GM12878 (cell line): ENCODE results near the gene TRIB2. TPM values are rescaled to one million over a fixed set of nuclear protein-coding genes. Genes with fewer than 3 reads are reported as not detected.

Source experiments
- ATAC-seq: fragments of 200-7000 bp; cut with Tn5 transposase; 3 replicates; pipeline ENCODE4 v1.9.1; 2020; ENCODE audit warnings: mild to moderate bottlenecking, moderate library complexity
- BruUV-seq: library from RNA; stranded (reverse); fragments of 400-500 nt; replicated peaks from 2 replicates; lab custom pipeline; 2021; lab: Mats Ljungman, UMichigan
- CTCF ChIA-PET: fragments of 300-600 bp; sonication (Branson Sonifier 250); formaldehyde crosslinking; extraction: SDS; loops from one replicate; lab custom pipeline; 2021; ENCODE audit warnings: inconsistent platforms; lab: Yijun Ruan, JAX
- POLR2A ChIA-PET: fragments of 350-600 bp; formaldehyde crosslinking; extraction: SDS; loops from one replicate; lab custom pipeline; 2021; ENCODE audit warnings: inconsistent platforms; lab: Charles Lee
- RAD21 ChIA-PET: fragments of 300-600 bp; sonication (Branson Sonifier 250); formaldehyde crosslinking; loops from one replicate; lab custom pipeline; 2023; ENCODE audit warnings: antibody characterized with exemption; ENCODE audit not compliant: unreplicated experiment; lab: Charles Lee
- SMC1A ChIA-PET: fragments of 300-600 bp; sonication (Branson Sonifier 250); formaldehyde crosslinking; loops from one replicate; lab custom pipeline; 2023; ENCODE audit not compliant: unreplicated experiment, uncharacterized antibody; lab: Charles Lee
- DNase-seq: peaks from one replicate; pipeline ENCODE4 v3.0.0-alpha.2; 2011; ENCODE audit warnings: low read depth, low spot score
- FAIRE-seq: peaks from 3 replicates; lab custom pipeline; 2011; peaks lifted over from hg19 to GRCh38; lab: Jason Lieb, UNC
- H2AFZ ChIP-seq: 2 replicates; pipeline ENCODE4 v1.6.0; 2011; ENCODE audit warnings: low read depth, low read length, control low read depth; ENCODE audit not compliant: control insufficient read depth
- H3K27ac ChIP-seq: 2 replicates; pipeline ENCODE4 v1.5.1; 2011; ENCODE audit warnings: control low read depth; ENCODE audit not compliant: control insufficient read depth, insufficient read depth
- H3K27me3 ChIP-seq, 2 experiments: replicated peaks in 1 of 2; 2 replicates each; pipeline versions ENCODE4 v1.6.0 to v1.6.1; 2011; ENCODE audit warnings: low read length in 1 of 2; ENCODE audit not compliant: control insufficient read depth in 2 of 2, insufficient read depth in 2 of 2
- H3K36me3 ChIP-seq, 2 experiments: 2 replicates each; pipeline ENCODE4 v1.5.1; 2011; ENCODE audit warnings: low read length in 1 of 2; ENCODE audit not compliant: control insufficient read depth in 2 of 2, insufficient read depth in 2 of 2
- H3K4me1 ChIP-seq: 2 replicates; pipeline ENCODE4 v1.6.1; 2011; ENCODE audit warnings: mild to moderate bottlenecking, low read length, moderate library complexity, mixed read lengths; ENCODE audit not compliant: control insufficient read depth, insufficient read depth
- H3K4me2 ChIP-seq: 2 replicates; pipeline ENCODE4 v1.6.0; 2011; ENCODE audit warnings: control low read depth; ENCODE audit not compliant: control insufficient read depth, insufficient read depth
- H3K4me3 ChIP-seq: fragments of 200-600 bp; sonication (generic); 2 replicates; pipeline ENCODE4 v1.5.1; 2016
- H3K79me2 ChIP-seq: 2 replicates; pipeline ENCODE4 v1.6.0; 2011; ENCODE audit warnings: low read length; ENCODE audit not compliant: control insufficient read depth, insufficient read depth
- H3K9ac ChIP-seq: 2 replicates; pipeline ENCODE4 v1.8.0; 2011; ENCODE audit warnings: low read length, control low read depth, mixed read lengths; ENCODE audit not compliant: control insufficient read depth, insufficient read depth
- H3K9me3 ChIP-seq: replicated peaks from 3 replicates; pipeline ENCODE4 v1.5.1; 2011; ENCODE audit warnings: mild to moderate bottlenecking, low read length; ENCODE audit not compliant: control insufficient read depth, insufficient read depth
- H4K20me1 ChIP-seq: 2 replicates; pipeline ENCODE4 v1.6.0; 2011; ENCODE audit not compliant: control insufficient read depth, insufficient read depth
- BRCA1 ChIP-seq: IDR thresholded peaks from 2 replicates; pipeline ENCODE4 v1.6.1; 2011; ENCODE audit warnings: low read depth, low read length, improper control_type of control experiment
- NFYA ChIP-seq: IDR thresholded peaks from 2 replicates; pipeline ENCODE4 v1.6.1; 2011; ENCODE audit warnings: low read depth, mild to moderate bottlenecking, low read length, improper control_type of control experiment, borderline replicate concordance
- PML ChIP-seq: IDR thresholded peaks from 2 replicates; pipeline ENCODE4 v1.6.1; 2012; ENCODE audit warnings: low read length, inconsistent platforms
- POLR2A ChIP-seq: IDR thresholded peaks from 2 replicates; pipeline ENCODE4 v1.6.1; 2011; ENCODE audit warnings: low read depth, mild to moderate bottlenecking, low read length
- SRF ChIP-seq, 2 experiments: IDR thresholded peaks; 2 replicates each; pipeline ENCODE4 v1.6.1; 2011; ENCODE audit warnings: low read depth in 2 of 2, low read length in 2 of 2, mild to moderate bottlenecking in 1 of 2, moderate library complexity in 1 of 2
- STAT3 ChIP-seq: IDR thresholded peaks from 2 replicates; pipeline ENCODE4 v1.6.1; 2011; ENCODE audit warnings: low read depth, low read length, improper control_type of control experiment
- WGBS: methylation state at CpG from one replicate; pipeline ENCODE4 v1.1.6; 2016; ENCODE audit warnings: low lambda C conversion rate; ENCODE audit not compliant: insufficient replicate concordance, insufficient coverage; ENCODE audit errors: missing lambda C conversion rate; 5-methylcytosine and 5-hydroxymethylcytosine counted together
- in situ Hi-C: fragments of 300-500 bp; cut with MboI; formaldehyde crosslinking; loops from 9 replicates; pipeline ENCODE4 v1.14.3; 2018; ENCODE audit warnings: mixed read lengths
- intact Hi-C: fragments of 100-400 bp; cut with micrococcal nuclease; formaldehyde crosslinking; loops from one replicate; pipeline ENCODE4 v1.14.2; 2022; ENCODE audit not compliant: unreplicated experiment
- polyA plus RNA-seq, 11 experiments: library from polyadenylated mRNA; depleted of rRNA in 4 of 11; unstranded in 6 of 11; stranded (reverse) in 5 of 11; fragments of >200 nt; fragmentation: Nextera tagmentation in 4 of 11; fragmentation: Illumina TruSeq in 1 of 11; extraction: Ambion mirVana in 4 of 11; extraction: Trizol in 1 of 11; gene quantifications; 1 replicate in 1 of 11; 2 replicates in 10 of 11; pipeline versions ENCODE4 v1.2.1 to v1.2.3, GENCODE V29; 2011 to 2016; ENCODE audit warnings: inconsistent platforms in 2 of 11, missing spikeins in 2 of 11, low read depth in 1 of 11
- total RNA-seq, 4 experiments: library from RNA; depleted of rRNA in 3 of 4; stranded (reverse); fragments of >200 nt in 3 of 4; fragmentation: Illumina TruSeq in 1 of 4; extraction: Trizol in 1 of 4; gene quantifications; 2 replicates each; pipeline versions ENCODE4 v1.2.1 to v1.2.3, GENCODE V29; 2013 to 2021
- TF ChIP-seq, protein P1 (sequence below): fragments of 450-650 bp; conservative IDR thresholded peaks from 2 replicates; pipeline ENCODE4 v1.6.1; 2017; ENCODE audit warnings: mild to moderate bottlenecking, moderate library complexity

TRIB2 gene
- total and polyA plus RNA-seq, 10 of the 15 experiments (the other 5 are each of a cell fraction or from before 2014, with no cell fraction given): 1.6 to 9.2 (median 5.2) TPM

DNA sequence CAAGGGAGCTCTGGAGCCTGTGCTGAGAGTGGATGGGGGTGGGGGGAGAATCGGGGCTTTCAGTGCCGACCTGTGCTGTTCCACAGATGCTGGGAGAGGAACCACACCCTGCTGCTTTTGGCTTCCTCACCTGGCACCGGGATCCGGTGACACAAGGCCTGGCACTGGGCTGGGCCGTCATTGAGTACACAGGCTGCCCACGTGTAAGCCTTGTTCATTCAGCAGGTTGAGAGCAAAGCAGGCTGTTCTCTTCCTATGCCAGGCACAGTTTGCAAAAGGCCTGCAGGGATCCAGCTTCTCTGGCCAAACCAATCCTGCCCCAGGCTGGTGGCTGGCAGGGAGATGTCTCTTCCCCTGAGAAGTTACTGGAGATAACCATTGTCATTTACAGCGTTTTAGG lies 17.1 kb downstream of the TRIB2 start:
- in situ Hi-C loops (no loop called here), intact Hi-C loops (no loop called here)
- Histone ChIP-seq H3K27ac (no peak overlapping the region), H3K4me3 (no peak overlapping the region), H3K79me2 (no peaks in the 10 kb centered on the region), H3K4me2 (no peak overlapping the region), H4K20me1 (no peaks in the 10 kb centered on the region), H3K9me3 (no peaks in the 10 kb centered on the region), H3K27me3 (no peaks in the 10 kb centered on the region), H3K36me3 (peaks cover 0 to 1% of the 10 kb centered on the region in 2 experiments; a peak in 2 of 4 replicates), H3K4me1 (no peaks in the 10 kb centered on the region), H3K9ac (no peak overlapping the region), H2AFZ (no peak overlapping the region)
- FAIRE-seq (no peak), DNase-seq (no peak), ATAC-seq (no peak)
- BruUV-seq: no TSS peak
- RAD21 ChIA-PET: interaction anchor here (0.6 to 0.7 kb wide), 2 partner anchors 278 to 870 kb away, joined by 3 read pairs; no protein-coding TSS in a partner anchor
- CTCF ChIA-PET: no interaction called here
- TF ChIP-seq BRCA1 (no peak), SRF (IDR thresholded peaks at IDR 0.05; ENCODE audit: low read depth in 2 of 2, low read length in 2 of 2) (no peak), STAT3 (no peak), PML (no peak), POLR2A (no peak), NFYA (no peak)
- TF ChIP-seq, protein P1, sequence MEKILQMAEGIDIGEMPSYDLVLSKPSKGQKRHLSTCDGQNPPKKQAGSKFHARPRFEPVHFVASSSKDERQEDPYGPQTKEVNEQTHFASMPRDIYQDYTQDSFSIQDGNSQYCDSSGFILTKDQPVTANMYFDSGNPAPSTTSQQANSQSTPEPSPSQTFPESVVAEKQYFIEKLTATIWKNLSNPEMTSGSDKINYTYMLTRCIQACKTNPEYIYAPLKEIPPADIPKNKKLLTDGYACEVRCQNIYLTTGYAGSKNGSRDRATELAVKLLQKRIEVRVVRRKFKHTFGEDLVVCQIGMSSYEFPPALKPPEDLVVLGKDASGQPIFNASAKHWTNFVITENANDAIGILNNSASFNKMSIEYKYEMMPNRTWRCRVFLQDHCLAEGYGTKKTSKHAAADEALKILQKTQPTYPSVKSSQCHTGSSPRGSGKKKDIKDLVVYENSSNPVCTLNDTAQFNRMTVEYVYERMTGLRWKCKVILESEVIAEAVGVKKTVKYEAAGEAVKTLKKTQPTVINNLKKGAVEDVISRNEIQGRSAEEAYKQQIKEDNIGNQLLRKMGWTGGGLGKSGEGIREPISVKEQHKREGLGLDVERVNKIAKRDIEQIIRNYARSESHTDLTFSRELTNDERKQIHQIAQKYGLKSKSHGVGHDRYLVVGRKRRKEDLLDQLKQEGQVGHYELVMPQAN: no peak
- POLR2A ChIA-PET: no interaction called here
- SMC1A ChIA-PET: no interaction called here
- WGBS: 68% methylated on average over 7 of the region's 7 CpGs
